H9 (cell line): ENCODE measurements around the gene PRCD. TPM values are rescaled to one million over a fixed set of nuclear protein-coding genes. Genes with fewer than 3 reads are reported as not detected.

Experiments
- DNase-seq: peaks from one replicate; pipeline ENCODE4 v3.0.0-alpha.2; 2017
- H2AFZ ChIP-seq: one replicate; pipeline ENCODE4 v1.6.1; 2013; ENCODE audit warnings: mild to moderate bottlenecking, low read length, control low read depth, moderate library complexity
- H2AK5ac ChIP-seq: 2 replicates; pipeline ENCODE4 v1.6.1; 2013; ENCODE audit warnings: low read length, control low read depth, mixed read lengths; ENCODE audit not compliant: insufficient read length
- H2BK120ac ChIP-seq: one replicate; pipeline ENCODE4 v1.6.1; 2013; ENCODE audit warnings: low read depth, mild to moderate bottlenecking, low read length, control low read depth, inconsistent platforms; ENCODE audit not compliant: poor library complexity, severe bottlenecking
- H2BK12ac ChIP-seq: 2 replicates; pipeline ENCODE4 v1.6.1; 2013; ENCODE audit warnings: low read length, control low read depth, mixed read lengths, low read depth; ENCODE audit not compliant: insufficient read length
- H2BK15ac ChIP-seq: 2 replicates; pipeline ENCODE4 v1.6.1; 2013; ENCODE audit warnings: low read depth, low read length, control low read depth
- H2BK20ac ChIP-seq: one replicate; pipeline ENCODE4 v1.6.1; 2013; ENCODE audit warnings: low read depth, mild to moderate bottlenecking, low read length, control low read depth, inconsistent platforms; ENCODE audit not compliant: poor library complexity, severe bottlenecking
- H2BK5ac ChIP-seq: 2 replicates; pipeline ENCODE4 v1.6.1; 2013; ENCODE audit warnings: low read length, control low read depth, mixed read lengths; ENCODE audit not compliant: insufficient read length
- H3K14ac ChIP-seq: 2 replicates; pipeline ENCODE4 v1.6.1; 2013; ENCODE audit warnings: low read length, control low read depth; ENCODE audit not compliant: insufficient read depth
- H3K18ac ChIP-seq: 2 replicates; pipeline ENCODE4 v1.6.1; 2013; ENCODE audit warnings: low read depth, mild to moderate bottlenecking, mixed read lengths, low read length, control low read depth; ENCODE audit not compliant: insufficient read length
- H3K23ac ChIP-seq: 2 replicates; pipeline ENCODE4 v1.6.1; 2013; ENCODE audit warnings: low read length, control low read depth, mixed read lengths, low read depth; ENCODE audit not compliant: insufficient read length
- H3K23me2 ChIP-seq: 2 replicates; pipeline ENCODE4 v1.6.1; 2013; ENCODE audit warnings: low read depth, mild to moderate bottlenecking, mixed read lengths, low read length, control low read depth; ENCODE audit not compliant: insufficient read length, poor library complexity, severe bottlenecking
- H3K27ac ChIP-seq: 2 replicates; pipeline ENCODE4 v1.5.1; 2013; ENCODE audit warnings: low read length, control low read depth, mixed read lengths, low read depth; ENCODE audit not compliant: insufficient read length
- H3K27me3 ChIP-seq: 2 replicates; pipeline ENCODE4 v1.6.1; 2013; ENCODE audit warnings: low read length, control low read depth, inconsistent platforms; ENCODE audit not compliant: insufficient read depth
- H3K4ac ChIP-seq: 2 replicates; pipeline ENCODE4 v1.6.1; 2013; ENCODE audit warnings: low read depth, mild to moderate bottlenecking, control low read depth, inconsistent platforms, low read length, moderate library complexity
- H3K4me1 ChIP-seq: 2 replicates; pipeline ENCODE4 v1.6.1; 2013; ENCODE audit warnings: low read length, control low read depth, inconsistent platforms; ENCODE audit not compliant: insufficient read depth
- H3K4me2 ChIP-seq: 2 replicates; pipeline ENCODE4 v1.6.1; 2013; ENCODE audit warnings: low read length, control low read depth, mixed read lengths; ENCODE audit not compliant: insufficient read length, insufficient read depth
- H3K56ac ChIP-seq: 2 replicates; pipeline ENCODE4 v1.6.1; 2013; ENCODE audit warnings: low read depth, mild to moderate bottlenecking, mixed read lengths, low read length, control low read depth; ENCODE audit not compliant: insufficient read length
- H3K79me1 ChIP-seq: 2 replicates; pipeline ENCODE4 v1.6.1; 2013; ENCODE audit warnings: low read depth, mild to moderate bottlenecking, moderate library complexity, low read length, control low read depth, inconsistent platforms; ENCODE audit not compliant: insufficient read depth, poor library complexity, severe bottlenecking
- H3K79me2 ChIP-seq: 2 replicates; pipeline ENCODE4 v1.6.1; 2013; ENCODE audit warnings: low read length, control low read depth, inconsistent platforms; ENCODE audit not compliant: insufficient read depth
- H3K9ac ChIP-seq: 2 replicates; pipeline ENCODE4 v1.6.1; 2013; ENCODE audit warnings: low read length, control low read depth, mixed read lengths; ENCODE audit not compliant: insufficient read length; ENCODE audit errors: extremely low read depth
- H3K9me3 ChIP-seq: one replicate; pipeline ENCODE4 v1.6.1; 2013; ENCODE audit warnings: low read depth, low read length, inconsistent platforms; ENCODE audit not compliant: control insufficient read depth
- H3T11ph ChIP-seq: one replicate; pipeline ENCODE4 v1.6.1; 2013; ENCODE audit warnings: mild to moderate bottlenecking, low read length, control low read depth, inconsistent platforms
- H4K20me1 ChIP-seq: one replicate; pipeline ENCODE4 v1.6.1; 2013; ENCODE audit not compliant: control insufficient read depth, insufficient read length, insufficient read depth
- H4K5ac ChIP-seq: 2 replicates; pipeline ENCODE4 v1.6.1; 2013; ENCODE audit warnings: low read depth, mild to moderate bottlenecking, mixed read lengths, low read length, control low read depth; ENCODE audit not compliant: insufficient read length
- H4K8ac ChIP-seq: replicated peaks from 2 replicates; pipeline ENCODE4 v1.6.1; 2013; ENCODE audit warnings: low read length, control low read depth, mixed read lengths, low read depth; ENCODE audit not compliant: insufficient read length
- H4K91ac ChIP-seq: 2 replicates; pipeline ENCODE4 v1.6.1; 2013; ENCODE audit warnings: low read depth, mild to moderate bottlenecking, moderate library complexity, mixed read lengths, low read length, control low read depth; ENCODE audit not compliant: insufficient read length
- H3K27ac Mint-ChIP-seq, 3 experiments: 2 replicates in 2 of 3; 3 replicates in 1 of 3; pipeline ENCODE4 v1.8.0; 2020 to 2021; ENCODE audit warnings: mixed read lengths in 3 of 3, mild to moderate bottlenecking in 1 of 3, moderate library complexity in 1 of 3
- H3K27me3 Mint-ChIP-seq: 2 replicates; pipeline ENCODE4 v1.8.0; 2021; ENCODE audit warnings: low read depth, mild to moderate bottlenecking, moderate library complexity, mixed read lengths
- H3K36me3 Mint-ChIP-seq, 3 experiments: 2 replicates in 2 of 3; 3 replicates in 1 of 3; pipeline ENCODE4 v1.8.0; 2020 to 2021; ENCODE audit warnings: low read depth in 3 of 3, mixed read lengths in 3 of 3; ENCODE audit not compliant: insufficient read depth in 1 of 3
- H3K4me1 Mint-ChIP-seq, 2 experiments: 2 replicates each; pipeline ENCODE4 v1.8.0; 2020; ENCODE audit warnings: mixed read lengths in 2 of 2
- H3K4me3 Mint-ChIP-seq, 2 experiments: 2 replicates in 1 of 2; 3 replicates in 1 of 2; pipeline ENCODE4 v1.8.0; 2020 to 2021; ENCODE audit warnings: mild to moderate bottlenecking in 2 of 2, mixed read lengths in 2 of 2, moderate library complexity in 1 of 2
- H3K9me3 Mint-ChIP-seq, 2 experiments: 2 replicates in 1 of 2; 3 replicates in 1 of 2; pipeline ENCODE4 v1.8.0; 2020; ENCODE audit warnings: mild to moderate bottlenecking in 2 of 2, mixed read lengths in 2 of 2, moderate library complexity in 1 of 2
- CTCF ChIP-seq: fragments of 200-600 bp; sonication (generic); conservative IDR thresholded peaks from 3 replicates; pipeline ENCODE4 v1.8.0; 2021; ENCODE audit warnings: antibody characterized with exemption, mild to moderate bottlenecking
- WGBS: extraction: QIAGEN DNeasy Blood & Tissue Kit; methylation state at CpG from one replicate; pipeline ENCODE4 v1.1.7; 2013; ENCODE audit warnings: missing lambda C conversion rate, low lambda C conversion rate, mixed read lengths; ENCODE audit not compliant: insufficient read length; ENCODE audit errors: extremely low coverage; 5-methylcytosine and 5-hydroxymethylcytosine counted together
- total RNA-seq: library from RNA; stranded (reverse); gene quantifications from 2 replicates; pipeline ENCODE4 v1.2.1, GENCODE V29; 2021

PRCD gene
- total RNA-seq, 1 experiment from 2014 or later, result 0.46 TPM

GRCh38 chr17:76544546-76545365 lies 4.9 kb downstream of the PRCD start:
- Histone ChIP-seq H2BK120ac (no peak overlapping the region), H4K5ac (no peak overlapping the region), H4K20me1 (no peaks in the 10 kb centered on the region), H3K9me3 (no peaks in the 10 kb centered on the region), H3K56ac (no peak overlapping the region), H4K8ac (no peak overlapping the region), H2BK20ac (no peak overlapping the region), H2BK15ac (no peak overlapping the region), H3K79me2 (no peaks in the 10 kb centered on the region), H3K27me3 (no peaks in the 10 kb centered on the region), H3K27ac (no peak overlapping the region), H2AK5ac (no peak overlapping the region), H3T11ph (no peak overlapping the region), H3K23me2 (peaks cover 4% of the 10 kb centered on the region), H3K23ac (no peak overlapping the region), H3K14ac (no peak overlapping the region), H3K9ac (no peak overlapping the region), H4K91ac (no peak overlapping the region), H2BK5ac (no peak overlapping the region), H3K79me1 (no peaks in the 10 kb centered on the region), H3K4ac (no peak overlapping the region), H2AFZ (no peak overlapping the region), H2BK12ac (no peak overlapping the region), H3K4me1 (peaks cover 2% of the 10 kb centered on the region; the same call in 1 of the 2 replicates), H3K18ac (no peak overlapping the region), H3K4me2 (no peak overlapping the region)
- no peaks in the 10 kb centered on the region for H3K36me3 Mint-ChIP-seq
- H3K4me1 Mint-ChIP-seq, result peaks cover 29 to 31% of the 10 kb centered on the region in 2 experiments
- H3K4me3 Mint-ChIP-seq, result peak overlapping the region in 1 of 2 experiments; percentile 16; a peak in 2 of 5 replicates
- peaks cover 19% of the 10 kb centered on the region for H3K27me3 Mint-ChIP-seq
- no peaks in the 10 kb centered on the region for H3K9me3 Mint-ChIP-seq
- WGBS, result no CpG with 5 or more reads among the region's 24 CpGs
- no peak for TF ChIP-seq CTCF
- no peak for DNase-seq
- no peak overlapping the region for H3K27ac Mint-ChIP-seq
